Activated CD8-positive, alpha-beta memory T cell treated with anti-CD3 and anti-CD28 coated beads, Interleukin-2, amount 50 U/mL, for 24 hours (primary cell): ENCODE measurements around the gene NPHS1.
A peak's percentile ranks its signal among the peaks of the same experiment; 100 is the strongest.
"Not testable (repeated sequence)": the region's sequence is repeated elsewhere in the genome, so short reads cannot be mapped to it uniquely, and the experiment has no call there.

ENCODE experiments used
- DNase-seq: peaks from one replicate; pipeline ENCODE4 v3.0.0-alpha.2; 2020; ENCODE audit errors: extremely low read depth

The NPHS1 gene

GRCh38 chr19:35879770-35880317 is 27.5 kb upstream of the NPHS1 start:
- no peak for DNase-seq

- DNase-seq, result no peak
Measured at GRCh38 chr19:35879068-35879467, 26.8 kb upstream of the NPHS1 start.

- no peak for DNase-seq
Measured at GRCh38 chr19:35874392-35874930, 22.2 kb upstream of the NPHS1 start.

GRCh38 chr19:35872180-35872579 is 19.9 kb upstream of the NPHS1 start:
- DNase-seq, result no peak

- no peak for DNase-seq
Measured at GRCh38 chr19:35871611-35872010, 19.3 kb upstream of the NPHS1 start.

- no peak for DNase-seq
Measured at GRCh38 chr19:35870798-35871197, 18.5 kb upstream of the NPHS1 start.

GRCh38 chr19:35870124-35870736 is 17.9 kb upstream of the NPHS1 start:
- DNase-seq, result not testable (repeated sequence)

- DNase-seq, result peak; percentile 41
Measured at GRCh38 chr19:35869327-35870123, 17.2 kb upstream of the NPHS1 start.

- no peak for DNase-seq
Measured at GRCh38 chr19:35868823-35869326, 16.6 kb upstream of the NPHS1 start.

GRCh38 chr19:35868172-35868822 is 16.0 kb upstream of the NPHS1 start, which contains the start of gene APLP1:
TSS of gene APLP1 (plus strand) at chr19:35868574. CDS start at chr19:35868637, 63 bp downstream.
- DNase-seq, result peak; percentile 14

- DNase-seq, result no peak
Measured at GRCh38 chr19:35863018-35863417, 10.7 kb upstream of the NPHS1 start.

- DNase-seq, result no peak
Measured at GRCh38 chr19:35862528-35862927, 10.2 kb upstream of the NPHS1 start.

GRCh38 chr19:35861640-35862160 is 9.4 kb upstream of the NPHS1 start:
- DNase-seq, result no peak

- no peak for DNase-seq
Measured at GRCh38 chr19:35860818-35861639, 8.7 kb upstream of the NPHS1 start.

- DNase-seq, result no peak
Measured at GRCh38 chr19:35860436-35860817, 8.1 kb upstream of the NPHS1 start.

- no peak for DNase-seq
Measured at GRCh38 chr19:35859414-35859813, 7.1 kb upstream of the NPHS1 start.

GRCh38 chr19:35858311-35858710 is 6.0 kb upstream of the NPHS1 start:
- DNase-seq, result no peak

GRCh38 chr19:35856546-35857149 is 4.3 kb upstream of the NPHS1 start, which contains the start of gene KIRREL2:
TSS of gene KIRREL2 (plus strand) at chr19:35856911. CDS start at chr19:35857120, 209 bp downstream.
- DNase-seq, result no peak

- no peak for DNase-seq
Measured at GRCh38 chr19:35853038-35853756, 893 bp upstream of the NPHS1 start.
